HG02571 (cell line): ENCODE measurements around the gene MKRN2OS.

Experiments
- ATAC-seq: cut with Tn5 transposase; IDR thresholded peaks from one replicate; pipeline ENCODE4 v1.9.1; 2021; ENCODE audit warnings: mild to moderate bottlenecking, moderate library complexity; ENCODE audit not compliant: unreplicated experiment

Gene MKRN2OS

DNA sequence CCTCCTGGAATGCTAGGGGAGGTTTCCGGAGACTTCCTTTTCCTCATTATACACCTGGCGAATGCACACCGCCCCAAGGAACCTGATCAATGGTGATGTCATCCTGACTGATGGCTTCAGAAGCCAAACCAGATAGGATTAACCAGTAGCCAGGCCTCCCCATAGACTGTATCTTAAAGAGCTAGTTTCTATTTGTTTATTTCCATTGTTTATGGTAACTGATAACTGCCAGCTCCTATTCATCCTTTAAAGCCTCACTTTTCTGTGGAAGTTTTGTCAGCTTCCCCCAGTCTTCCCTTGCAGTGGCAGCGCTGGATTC, at the start of gene MKRN2OS:
Gene MKRN2OS (minus strand): TSS at position 27 of the 319 bp plus-strand sequence. CDS start 35 bp downstream, outside the sequence.
- no peak for ATAC-seq

DNA sequence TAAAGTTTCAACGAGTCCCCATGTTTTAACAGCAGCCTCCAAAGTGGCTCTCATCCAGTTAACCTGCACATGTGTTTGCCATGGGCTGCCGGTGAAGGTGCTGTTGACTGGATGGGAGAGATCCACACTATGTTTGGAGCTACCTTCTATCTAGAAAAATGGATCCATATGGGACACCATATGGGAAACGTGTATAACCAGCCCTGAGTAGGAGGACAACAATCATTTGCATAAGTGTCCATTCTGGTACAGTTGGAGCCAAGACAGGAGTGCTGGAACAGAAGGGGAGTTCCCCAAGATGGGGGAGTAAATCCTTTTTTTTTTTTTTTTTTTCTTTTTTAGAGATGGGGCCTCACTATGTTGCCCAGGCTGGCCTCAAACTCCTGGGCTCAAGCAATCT, 48.2 kb upstream of the MKRN2OS start:
- ATAC-seq, result no peak

GRCh38 chr3:12591997-12592715, 46.9 kb upstream of the MKRN2OS start:
- no peak for ATAC-seq

DNA sequence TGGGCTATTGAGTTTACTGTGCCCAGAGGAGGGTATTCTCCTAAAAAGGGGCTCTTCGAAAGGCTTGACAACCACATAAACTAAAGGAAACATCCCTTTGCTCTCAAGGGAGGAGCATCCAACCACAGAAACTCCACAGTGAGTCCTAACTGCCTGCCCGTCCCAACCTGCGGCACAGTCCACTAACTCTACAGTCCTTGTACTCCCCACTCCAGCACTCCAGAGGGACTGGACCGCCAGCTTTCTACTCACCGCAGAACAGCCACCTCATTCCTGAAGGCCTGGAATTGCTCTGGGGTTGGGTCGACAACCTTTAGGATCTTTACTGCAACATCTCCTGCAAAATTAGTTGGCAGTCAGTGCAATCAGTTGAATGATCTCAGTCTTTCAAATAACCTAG, 46.2 kb upstream of the MKRN2OS start:
- ATAC-seq, result no peak

- no peak for ATAC-seq
Observed at GRCh38 chr3:12590096-12590495, 44.8 kb upstream of the MKRN2OS start.

DNA sequence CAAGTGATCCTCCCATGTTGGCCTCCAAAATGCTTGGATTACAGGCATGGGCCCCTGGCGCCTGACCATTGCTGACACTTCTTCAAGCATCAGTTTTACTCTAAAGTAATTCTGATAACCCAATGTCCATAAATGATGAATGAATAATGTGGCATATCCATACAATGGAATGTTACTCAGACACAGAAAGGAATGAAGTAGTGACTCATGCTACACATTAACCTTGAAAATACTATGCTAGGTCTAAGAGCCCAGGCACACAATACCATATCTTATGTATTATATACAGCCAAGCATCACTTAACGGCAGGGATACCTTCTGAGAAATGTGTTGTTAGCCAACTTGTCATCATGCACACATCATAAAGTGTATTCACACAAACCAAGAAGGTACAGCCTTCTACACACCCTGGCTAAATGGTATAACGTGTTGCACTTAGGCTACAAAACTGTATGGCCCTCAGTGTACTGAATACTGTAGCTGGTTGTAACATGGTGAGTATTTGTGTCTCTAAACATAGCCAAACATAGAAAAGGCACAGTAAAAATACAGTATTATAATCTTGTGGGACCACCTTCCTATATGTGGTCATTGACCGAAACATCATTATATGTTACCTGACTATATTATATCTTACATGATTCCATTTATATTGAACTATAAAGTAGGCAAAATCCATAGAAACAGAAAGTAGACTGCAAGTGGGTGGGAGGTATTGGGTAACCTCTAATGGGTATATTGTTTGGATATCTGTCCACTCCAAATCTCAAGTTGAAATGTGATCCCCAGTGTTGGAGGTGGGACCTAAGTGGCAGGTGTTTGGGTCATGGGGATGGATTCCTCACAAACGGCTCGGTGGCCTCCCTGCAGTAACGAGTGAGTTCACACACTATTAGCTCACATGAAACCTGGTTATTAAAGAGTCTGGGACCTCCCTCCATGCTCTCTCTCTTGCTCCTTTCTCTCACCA, 43.0 kb upstream of the MKRN2OS start:
- no peak for ATAC-seq

GRCh38 chr3:12586403-12586802, 41.1 kb upstream of the MKRN2OS start:
- ATAC-seq, result no peak

GRCh38 chr3:12585970-12586369, 40.7 kb upstream of the MKRN2OS start:
- ATAC-seq, result no peak

GRCh38 chr3:12585181-12585580, 39.9 kb upstream of the MKRN2OS start:
- ATAC-seq, result no peak

DNA sequence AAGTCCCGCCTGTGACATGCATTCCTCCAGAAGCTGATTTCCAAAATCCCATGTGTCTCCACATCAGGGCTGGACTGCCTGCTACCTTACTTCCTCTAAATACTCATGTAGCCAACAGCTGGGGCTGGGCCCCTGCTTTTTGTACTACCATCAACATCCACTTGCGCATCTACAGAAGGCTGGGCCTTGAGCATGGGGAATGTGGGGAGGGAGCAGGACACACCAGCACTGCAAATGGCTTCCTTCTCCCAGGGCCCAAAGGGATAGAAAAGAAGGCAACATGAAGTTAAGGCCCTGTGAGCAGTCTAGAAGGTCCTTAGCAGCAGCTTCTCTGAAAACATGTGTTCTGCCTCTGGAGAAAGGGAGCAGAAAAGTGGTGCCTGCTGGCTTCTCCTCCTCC, 38.8 kb upstream of the MKRN2OS start:
- ATAC-seq, result no peak

GRCh38 chr3:12583280-12583679, 38.0 kb upstream of the MKRN2OS start:
- ATAC-seq, result no peak

DNA sequence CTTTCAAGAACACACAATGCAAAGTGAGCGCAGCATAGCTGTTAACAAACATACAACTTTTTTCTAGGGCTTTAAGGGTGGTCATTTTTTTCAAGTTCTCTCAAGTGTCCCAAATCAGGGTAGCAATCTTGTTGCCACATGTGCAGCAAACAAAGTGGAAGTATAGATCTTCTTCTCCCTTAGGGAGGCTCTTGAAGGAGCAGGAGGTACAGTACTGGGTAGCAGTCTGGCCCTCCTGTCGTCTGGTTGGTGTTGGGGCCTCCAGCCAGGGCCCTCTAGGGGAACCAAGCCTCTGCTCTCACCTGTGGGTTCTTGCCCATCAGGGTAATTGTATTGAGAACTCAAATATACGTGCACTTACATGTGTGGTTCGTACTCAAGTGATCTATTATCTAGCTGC, 37.4 kb upstream of the MKRN2OS start:
- ATAC-seq, result no peak

- no peak for ATAC-seq
Observed at GRCh38 chr3:12579905-12580304, 34.6 kb upstream of the MKRN2OS start.

GRCh38 chr3:12579456-12579855, 34.2 kb upstream of the MKRN2OS start:
- no peak for ATAC-seq

DNA sequence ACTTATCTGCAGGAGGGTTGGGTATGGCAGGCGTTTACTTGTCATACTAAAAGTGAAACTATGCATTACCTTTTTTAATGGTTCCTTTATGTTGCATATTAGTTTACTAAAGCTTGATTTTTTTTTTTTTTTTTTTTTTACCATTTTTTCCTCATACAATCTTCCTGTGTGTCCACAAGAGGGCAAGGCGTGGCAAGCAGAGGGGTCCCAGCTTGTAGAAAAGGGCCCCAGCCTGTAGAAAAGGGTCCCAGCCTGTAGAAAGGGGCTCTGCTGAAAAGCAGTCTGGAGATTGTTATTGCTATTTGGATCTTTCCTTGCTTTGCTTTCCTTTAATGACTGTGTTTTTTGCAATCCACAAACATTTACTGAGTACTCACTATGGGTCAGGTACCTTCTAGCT, 33.4 kb upstream of the MKRN2OS start:
- no peak for ATAC-seq

DNA sequence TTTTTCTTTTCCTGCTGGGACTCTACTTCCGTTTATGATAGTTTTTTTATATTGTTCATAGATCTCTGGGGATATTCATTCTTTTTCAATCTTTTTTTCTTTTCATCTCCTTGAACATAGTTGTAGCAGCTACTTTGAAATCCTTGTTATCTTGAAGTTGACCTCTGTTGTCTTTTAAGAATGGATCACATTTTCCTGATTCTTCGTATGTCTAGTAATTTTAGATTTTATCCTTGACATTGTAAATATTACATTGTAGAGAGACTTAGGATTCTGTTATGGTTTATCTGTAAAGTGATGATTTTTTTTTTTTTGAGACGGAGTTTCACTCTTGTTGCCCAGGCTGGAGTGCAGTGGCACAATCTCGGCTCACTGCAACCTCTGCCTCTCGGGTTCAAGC, 32.1 kb upstream of the MKRN2OS start:
- no peak for ATAC-seq

- no peak for ATAC-seq
Observed at GRCh38 chr3:12574661-12575060, 29.4 kb upstream of the MKRN2OS start.

DNA sequence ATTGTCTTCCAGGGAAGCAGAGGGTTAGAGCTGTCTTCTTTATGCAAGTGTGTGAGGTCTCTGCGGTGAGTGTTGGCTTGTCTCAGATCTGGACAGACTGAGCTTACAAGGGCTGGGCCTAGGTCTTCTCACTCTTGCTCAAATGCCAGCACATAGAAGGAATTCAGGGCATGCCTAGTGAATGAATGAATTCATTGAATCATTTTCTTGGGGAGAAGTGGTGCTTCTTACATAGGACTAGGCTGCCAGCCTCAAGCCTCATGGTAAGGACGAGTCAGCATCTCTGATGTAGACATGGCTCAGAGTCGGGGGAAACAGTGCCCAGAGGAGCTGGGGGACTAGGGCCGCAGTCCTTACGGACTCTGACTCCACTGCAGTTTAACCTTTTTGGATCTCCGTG, 28.8 kb upstream of the MKRN2OS start:
- ATAC-seq, result no peak

DNA sequence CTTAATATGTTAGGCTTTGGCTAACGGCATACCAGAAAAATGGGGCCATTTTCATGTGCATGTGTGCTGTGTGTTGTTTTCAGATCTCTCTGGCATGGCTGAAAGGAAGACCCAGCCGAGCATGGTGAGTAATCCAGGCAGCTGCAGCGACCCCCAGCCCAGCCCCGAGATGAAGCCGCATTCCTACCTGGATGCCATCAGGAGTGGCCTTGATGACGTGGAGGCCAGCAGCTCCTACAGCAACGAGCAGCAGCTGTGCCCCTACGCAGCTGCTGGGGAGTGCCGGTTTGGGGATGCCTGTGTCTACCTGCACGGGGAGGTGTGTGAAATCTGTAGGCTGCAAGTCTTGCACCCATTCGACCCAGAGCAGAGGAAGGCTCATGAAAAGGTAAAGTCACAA, 26.7 kb upstream of the MKRN2OS start:
- ATAC-seq, result no peak

- ATAC-seq, result no peak
Observed at GRCh38 chr3:12569836-12570235, 24.5 kb upstream of the MKRN2OS start.

- no peak for ATAC-seq
Observed at GRCh38 chr3:12568747-12569146, 23.4 kb upstream of the MKRN2OS start.

DNA sequence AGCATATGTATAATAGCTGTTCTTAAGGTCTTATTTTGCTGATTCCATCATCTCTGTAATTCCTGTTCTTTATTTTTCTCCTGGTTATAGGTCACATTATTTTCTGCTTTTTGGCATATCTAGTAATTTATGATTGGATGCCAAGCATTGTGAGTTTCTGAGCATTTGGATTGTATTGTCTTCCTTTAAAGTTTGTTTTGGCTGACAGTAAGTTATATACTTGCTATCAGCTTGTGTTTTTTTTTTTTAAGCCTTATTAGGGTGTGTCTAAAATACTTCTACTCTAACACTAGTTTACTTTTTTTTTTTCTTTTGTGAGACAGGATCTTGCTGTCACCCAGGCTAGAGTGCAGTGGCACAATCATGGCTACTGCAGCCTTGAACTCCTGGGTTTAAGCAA, 21.7 kb upstream of the MKRN2OS start:
- ATAC-seq, result no peak
